ENCODE results near the gene RYR2.

GRCh38 chr1:237834461-237834860 lies 792.5 kb downstream of the RYR2 start:
- TF ChIP-seq CTCF (IDR thresholded peaks at IDR 0.05) (no peak), POLR2A (IDR thresholded peaks at IDR 0.05) (no peak)

Data from esophagus squamous epithelium (tissue), 4 donors.